ENCODE results near the gene LRBA.

The LRBA gene

GRCh38 chr4:150381036-150381435 lies 634.0 kb downstream of the LRBA start:
- no peak overlapping the region for H3K4me3 ChIP-seq (ENCODE audit: low read length)
- TF ChIP-seq, protein P1, sequence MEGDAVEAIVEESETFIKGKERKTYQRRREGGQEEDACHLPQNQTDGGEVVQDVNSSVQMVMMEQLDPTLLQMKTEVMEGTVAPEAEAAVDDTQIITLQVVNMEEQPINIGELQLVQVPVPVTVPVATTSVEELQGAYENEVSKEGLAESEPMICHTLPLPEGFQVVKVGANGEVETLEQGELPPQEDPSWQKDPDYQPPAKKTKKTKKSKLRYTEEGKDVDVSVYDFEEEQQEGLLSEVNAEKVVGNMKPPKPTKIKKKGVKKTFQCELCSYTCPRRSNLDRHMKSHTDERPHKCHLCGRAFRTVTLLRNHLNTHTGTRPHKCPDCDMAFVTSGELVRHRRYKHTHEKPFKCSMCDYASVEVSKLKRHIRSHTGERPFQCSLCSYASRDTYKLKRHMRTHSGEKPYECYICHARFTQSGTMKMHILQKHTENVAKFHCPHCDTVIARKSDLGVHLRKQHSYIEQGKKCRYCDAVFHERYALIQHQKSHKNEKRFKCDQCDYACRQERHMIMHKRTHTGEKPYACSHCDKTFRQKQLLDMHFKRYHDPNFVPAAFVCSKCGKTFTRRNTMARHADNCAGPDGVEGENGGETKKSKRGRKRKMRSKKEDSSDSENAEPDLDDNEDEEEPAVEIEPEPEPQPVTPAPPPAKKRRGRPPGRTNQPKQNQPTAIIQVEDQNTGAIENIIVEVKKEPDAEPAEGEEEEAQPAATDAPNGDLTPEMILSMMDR (conservative IDR thresholded peaks at IDR 0.05; ENCODE audit: low read length), result no peak
- peak; percentile 58 for DNase-seq (ENCODE audit: low read depth)

- DNase-seq (ENCODE audit: low read depth), result no peak
- no peak overlapping the region for H3K4me3 ChIP-seq (ENCODE audit: low read length)
- TF ChIP-seq, protein P1 (conservative IDR thresholded peaks at IDR 0.05; ENCODE audit: low read length), result no peak
Measured at GRCh38 chr4:150379454-150379853, 635.6 kb downstream of the LRBA start.

DNA sequence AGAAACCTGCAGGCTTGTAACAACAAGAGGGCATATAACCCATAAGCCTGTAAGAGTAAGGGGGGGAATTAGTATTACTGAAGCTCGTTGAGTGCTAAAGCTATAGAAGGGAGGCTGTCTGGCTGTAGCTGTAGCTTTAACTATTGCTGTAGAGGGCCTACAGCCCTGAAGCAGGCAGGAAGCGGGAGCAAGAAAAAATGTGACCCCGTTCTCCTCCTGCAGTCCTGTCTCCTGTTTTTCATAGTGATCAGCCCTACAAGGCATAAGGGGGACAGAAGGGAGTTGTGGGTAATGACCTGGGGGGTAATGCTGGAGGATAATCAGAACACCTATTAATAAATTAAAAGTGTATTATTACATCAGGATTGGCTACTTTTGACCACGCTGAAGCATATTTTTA lies 640.1 kb downstream of the LRBA start:
- no peak for DNase-seq (ENCODE audit: low read depth)
- TF ChIP-seq, protein P1 (conservative IDR thresholded peaks at IDR 0.05; ENCODE audit: low read length), result no peak

DNA sequence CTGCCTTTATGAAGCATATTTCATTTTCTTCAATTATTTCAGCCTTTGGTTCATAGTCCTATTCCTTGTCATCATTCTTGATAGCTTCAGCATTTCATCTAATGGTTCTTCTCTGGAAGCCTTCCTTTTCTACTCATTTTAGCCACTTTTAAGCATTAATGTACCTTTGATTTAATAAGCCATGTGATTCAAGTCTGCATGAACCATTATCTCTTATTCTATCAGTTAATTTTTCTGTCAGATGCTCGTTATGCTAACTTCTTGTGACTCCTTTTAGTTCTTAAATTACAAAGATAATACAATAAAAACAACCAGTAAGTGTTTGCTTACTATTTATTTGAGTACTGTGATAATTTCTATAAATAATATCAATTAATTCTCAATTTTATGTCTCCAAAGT lies 643.2 kb downstream of the LRBA start:
- no peak for DNase-seq (ENCODE audit: low read depth)
- TF ChIP-seq, protein P1 (conservative IDR thresholded peaks at IDR 0.05; ENCODE audit: low read length), result no peak
- no peak overlapping the region for H3K4me3 ChIP-seq (ENCODE audit: low read length)

More for the DNA sequence above, 640.1 kb downstream of the LRBA start:
- no peak overlapping the region for H3K4me3 ChIP-seq (ENCODE audit: low read length)

GRCh38 chr4:150369434-150370380 lies 645.4 kb downstream of the LRBA start:
- no peak for DNase-seq (ENCODE audit: low read depth)
- TF ChIP-seq, protein P1 (conservative IDR thresholded peaks at IDR 0.05; ENCODE audit: low read length), result no peak
- H3K4me3 ChIP-seq (ENCODE audit: low read length), result no peak overlapping the region

- TF ChIP-seq, protein P1 (conservative IDR thresholded peaks at IDR 0.05; ENCODE audit: low read length), result no peak
- DNase-seq (ENCODE audit: low read depth), result no peak
- no peak overlapping the region for H3K4me3 ChIP-seq (ENCODE audit: low read length)
Measured at GRCh38 chr4:150368667-150369066, 646.4 kb downstream of the LRBA start.

DNA sequence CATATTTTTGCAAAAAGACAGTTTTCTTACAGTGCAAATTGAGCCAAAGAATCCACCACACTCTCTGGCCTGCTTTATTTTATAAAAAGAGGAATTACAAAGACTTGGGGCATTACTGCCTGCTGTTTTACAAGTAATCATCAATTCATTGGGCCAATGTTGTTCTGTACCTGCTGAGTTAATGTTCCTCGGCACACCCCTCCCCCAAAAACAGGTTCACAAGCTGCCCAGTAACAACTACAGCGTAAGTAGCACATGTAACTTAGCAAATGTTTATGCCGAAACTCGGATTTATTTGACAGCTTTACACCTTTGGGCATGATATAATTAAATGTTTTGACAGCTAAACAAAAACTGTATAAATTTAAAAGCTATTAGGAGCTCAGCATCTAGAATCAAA lies 647.8 kb downstream of the LRBA start:
- no peak overlapping the region for H3K4me3 ChIP-seq (ENCODE audit: low read length)
- DNase-seq (ENCODE audit: low read depth), result no peak
- TF ChIP-seq, protein P1 (conservative IDR thresholded peaks at IDR 0.05; ENCODE audit: low read length), result no peak
